Nephron progenitor cell (in vitro differentiated cells): Measurements from ENCODE around the gene SLC51A.
"Not testable (repeated sequence)": the region's sequence is repeated elsewhere in the genome, so short reads cannot be mapped to it uniquely, and the experiment has no call there.

Experiments used
- DNase-seq: peaks from one replicate; pipeline ENCODE4 v3.0.0; 2021
- H3K27ac Mint-ChIP-seq: 2 replicates; pipeline ENCODE4 v1.8.0; 2021; ENCODE audit warnings: mild to moderate bottlenecking, moderate library complexity, mixed read lengths
- H3K27me3 Mint-ChIP-seq: 2 replicates; pipeline ENCODE4 v1.8.0; 2021; ENCODE audit warnings: mild to moderate bottlenecking, low read depth, mixed read lengths; ENCODE audit not compliant: poor library complexity
- H3K36me3 Mint-ChIP-seq: 2 replicates; pipeline ENCODE4 v1.8.0; 2021; ENCODE audit warnings: low read depth, mixed read lengths
- H3K4me1 Mint-ChIP-seq: 2 replicates; pipeline ENCODE4 v1.8.0; 2021; ENCODE audit warnings: mixed read lengths
- H3K4me3 Mint-ChIP-seq: 2 replicates; pipeline ENCODE4 v1.8.0; 2021; ENCODE audit warnings: mild to moderate bottlenecking, moderate library complexity, mixed read lengths
- H3K9me3 Mint-ChIP-seq: 2 replicates; pipeline ENCODE4 v1.8.0; 2021; ENCODE audit warnings: mild to moderate bottlenecking, moderate library complexity, mixed read lengths
- CTCF ChIP-seq: fragments of 200-600 bp; sonication (generic); IDR thresholded peaks from 2 replicates; pipeline ENCODE4 v1.5.0; 2021; ENCODE audit warnings: antibody characterized with exemption

The SLC51A gene

GRCh38 chr3:196216089-196216564 lies at the start of gene SLC51A:
Gene SLC51A, plus strand, starts transcription at chr3:196216534. Its CDS starts 179 bp downstream, at chr3:196216713.
- Mint-ChIP-seq H3K27me3 (peaks cover 24% of the 10 kb centered on the region), H3K4me3 (no peak within 1 kb of the TSS), H3K27ac (no peak within 1 kb of the TSS), H3K36me3 (no peaks in the 10 kb centered on the region), H3K9me3 (no peaks in the 10 kb centered on the region), H3K4me1 (peaks cover 62% of the 10 kb centered on the region)
- DNase-seq: no peak
- no peak for TF ChIP-seq CTCF

- H3K27ac Mint-ChIP-seq: no peak overlapping the region
- no peak for TF ChIP-seq CTCF
- H3K4me1 Mint-ChIP-seq: no peaks in the 10 kb centered on the region
- no peak overlapping the region for H3K4me3 Mint-ChIP-seq
- H3K27me3 Mint-ChIP-seq: peaks cover 11% of the 10 kb centered on the region
- DNase-seq: no peak
- no peaks in the 10 kb centered on the region for H3K36me3 Mint-ChIP-seq
- H3K9me3 Mint-ChIP-seq: no peaks in the 10 kb centered on the region
These were observed 49.6 kb upstream of the SLC51A start for GRCh38 chr3:196166741-196167140.

DNA sequence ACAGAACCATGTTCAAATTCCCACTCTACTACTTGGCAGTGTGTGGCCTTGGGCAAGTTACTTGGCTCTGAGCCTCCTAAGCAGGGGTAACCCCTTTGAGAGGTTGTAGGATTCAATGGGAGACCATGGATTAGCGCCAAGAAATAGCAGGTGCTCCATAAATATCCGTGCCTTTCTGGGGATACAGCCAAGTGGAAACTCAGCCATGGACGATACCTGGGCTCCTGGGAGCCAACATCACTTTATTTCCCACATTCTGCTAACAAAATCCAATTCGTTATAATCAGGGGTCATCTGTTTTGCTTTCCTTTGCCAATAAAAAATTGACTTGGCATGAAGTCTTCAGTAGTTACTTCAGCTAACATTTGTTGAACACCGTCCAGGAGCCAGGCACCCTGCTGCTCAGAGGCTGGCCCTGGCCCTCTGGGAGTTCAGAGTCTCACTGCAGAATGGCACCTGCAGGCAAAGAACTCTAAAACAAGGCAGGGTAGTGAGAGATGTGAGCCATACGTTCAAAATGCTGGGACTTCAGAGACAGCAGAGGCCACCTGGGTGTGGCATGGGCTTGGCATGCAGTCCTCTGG lies 47.4 kb upstream of the SLC51A start:
- H3K4me1 Mint-ChIP-seq: no peaks in the 10 kb centered on the region
- no peak for DNase-seq
- H3K4me3 Mint-ChIP-seq: no peak overlapping the region
- H3K27ac Mint-ChIP-seq: no peak overlapping the region
- peaks cover 14% of the 10 kb centered on the region for H3K27me3 Mint-ChIP-seq
- no peaks in the 10 kb centered on the region for H3K36me3 Mint-ChIP-seq
- TF ChIP-seq CTCF: no peak
- H3K9me3 Mint-ChIP-seq: no peaks in the 10 kb centered on the region

- Mint-ChIP-seq H3K9me3 (no peaks in the 10 kb centered on the region), H3K27ac (no peak overlapping the region), H3K36me3 (no peaks in the 10 kb centered on the region), H3K27me3 (peaks cover 14% of the 10 kb centered on the region), H3K4me1 (peaks cover 7% of the 10 kb centered on the region), H3K4me3 (no peak overlapping the region)
- TF ChIP-seq CTCF: no peak
- no peak for DNase-seq
These were observed 46.5 kb upstream of the SLC51A start for GRCh38 chr3:196169836-196170240.

DNA sequence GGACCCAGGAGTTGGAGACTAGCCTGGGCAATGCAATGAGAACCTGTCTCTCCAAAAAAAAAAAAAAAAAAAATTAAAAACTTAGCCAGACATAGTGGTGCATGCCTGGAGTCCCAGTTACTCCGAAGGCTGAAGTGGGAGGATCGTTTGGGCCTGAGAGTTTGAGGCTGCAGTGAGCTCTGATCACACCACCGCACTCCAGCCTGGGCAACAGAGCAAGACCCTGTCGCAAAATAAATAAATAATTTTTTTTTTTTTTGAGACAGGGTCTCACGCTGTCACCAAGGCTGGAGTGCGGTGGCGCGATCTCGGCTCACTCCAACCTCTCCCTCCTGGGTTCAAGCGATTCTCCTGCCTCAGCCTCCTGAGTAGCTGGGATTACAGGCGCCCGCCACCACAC lies 46.0 kb upstream of the SLC51A start:
- H3K36me3 Mint-ChIP-seq, H3K9me3 Mint-ChIP-seq, H3K4me1 Mint-ChIP-seq, DNase-seq, H3K27ac Mint-ChIP-seq, H3K4me3 Mint-ChIP-seq: not testable (repeated sequence)
- H3K27me3 Mint-ChIP-seq: peaks cover 14% of the 10 kb centered on the region

- Mint-ChIP-seq H3K27ac (no peak overlapping the region), H3K27me3 (peaks cover 22% of the 10 kb centered on the region), H3K36me3 (no peaks in the 10 kb centered on the region), H3K4me3 (no peak overlapping the region), H3K9me3 (no peaks in the 10 kb centered on the region), H3K4me1 (peaks cover 31% of the 10 kb centered on the region)
- no peak for TF ChIP-seq CTCF
- no peak for DNase-seq
These were observed 41.7 kb upstream of the SLC51A start for GRCh38 chr3:196174652-196175051.
